Measurements from ENCODE around the gene CHSY3. TPM values are rescaled to one million over a fixed set of nuclear protein-coding genes. Genes with fewer than 3 reads are reported as not detected.

CHSY3 gene
- total and polyA plus RNA-seq, 2 experiments from 2014 or later, result 0.44 to 3.0 TPM

GRCh38 chr5:130065617-130066016, 161.4 kb downstream of the CHSY3 start:
- no peak for ATAC-seq

More at GRCh38 chr5:130065617-130066016, 161.4 kb downstream of the CHSY3 start:
- H3K4me2 ChIP-seq, result no peak overlapping the region
- no peaks in the 10 kb centered on the region for H3F3A ChIP-seq (replicated peaks; ENCODE audit: low read depth)
- no peak overlapping the region for H3K4me3 ChIP-seq
- H4K20me1 ChIP-seq (replicated peaks; ENCODE audit: insufficient read depth), result no peaks in the 10 kb centered on the region; the same call in 1 of the 2 replicates
- H3K9me2 ChIP-seq (ENCODE audit: insufficient read depth), result no peaks in the 10 kb centered on the region
- Mint-ChIP-seq H3K27me3 (ENCODE audit: insufficient read depth, low read depth, poor library complexity) (no peaks in the 10 kb centered on the region), H3K36me3 (ENCODE audit: low read depth) (no peaks in the 10 kb centered on the region), H3K9me3 (no peaks in the 10 kb centered on the region), H3K27ac (no peak overlapping the region), H3K4me1 (no peaks in the 10 kb centered on the region), H3K4me3 (no peak overlapping the region)
- H3K27ac ChIP-seq (ENCODE audit: low read depth), result no peak overlapping the region
- H3K27me3 ChIP-seq (ENCODE audit: insufficient read depth), result no peaks in the 10 kb centered on the region
- H3K4me1 ChIP-seq (ENCODE audit: insufficient read depth), result no peaks in the 10 kb centered on the region
- H3K36me3 ChIP-seq (ENCODE audit: insufficient read depth), result no peaks in the 10 kb centered on the region
- no peak for DNase-seq (ENCODE audit: low spot score)
- H3K79me2 ChIP-seq (replicated peaks; ENCODE audit: insufficient read depth), result no peaks in the 10 kb centered on the region
- no peak overlapping the region for H2AFZ ChIP-seq
- no peak for TF ChIP-seq EZH2phosphoT487 (IDR thresholded peaks at IDR 0.05; ENCODE audit: unreplicated experiment)
- TF ChIP-seq JUNB (IDR thresholded peaks at IDR 0.05; ENCODE audit: unreplicated experiment), result no peak
- TF ChIP-seq, protein P1, sequence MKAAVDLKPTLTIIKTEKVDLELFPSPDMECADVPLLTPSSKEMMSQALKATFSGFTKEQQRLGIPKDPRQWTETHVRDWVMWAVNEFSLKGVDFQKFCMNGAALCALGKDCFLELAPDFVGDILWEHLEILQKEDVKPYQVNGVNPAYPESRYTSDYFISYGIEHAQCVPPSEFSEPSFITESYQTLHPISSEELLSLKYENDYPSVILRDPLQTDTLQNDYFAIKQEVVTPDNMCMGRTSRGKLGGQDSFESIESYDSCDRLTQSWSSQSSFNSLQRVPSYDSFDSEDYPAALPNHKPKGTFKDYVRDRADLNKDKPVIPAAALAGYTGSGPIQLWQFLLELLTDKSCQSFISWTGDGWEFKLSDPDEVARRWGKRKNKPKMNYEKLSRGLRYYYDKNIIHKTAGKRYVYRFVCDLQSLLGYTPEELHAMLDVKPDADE (IDR thresholded peaks at IDR 0.05), result no peak
- TF ChIP-seq CTCF (conservative IDR thresholded peaks at IDR 0.05; ENCODE audit: low read depth in 2 of 2), result no peak
- TF ChIP-seq, protein P2, sequence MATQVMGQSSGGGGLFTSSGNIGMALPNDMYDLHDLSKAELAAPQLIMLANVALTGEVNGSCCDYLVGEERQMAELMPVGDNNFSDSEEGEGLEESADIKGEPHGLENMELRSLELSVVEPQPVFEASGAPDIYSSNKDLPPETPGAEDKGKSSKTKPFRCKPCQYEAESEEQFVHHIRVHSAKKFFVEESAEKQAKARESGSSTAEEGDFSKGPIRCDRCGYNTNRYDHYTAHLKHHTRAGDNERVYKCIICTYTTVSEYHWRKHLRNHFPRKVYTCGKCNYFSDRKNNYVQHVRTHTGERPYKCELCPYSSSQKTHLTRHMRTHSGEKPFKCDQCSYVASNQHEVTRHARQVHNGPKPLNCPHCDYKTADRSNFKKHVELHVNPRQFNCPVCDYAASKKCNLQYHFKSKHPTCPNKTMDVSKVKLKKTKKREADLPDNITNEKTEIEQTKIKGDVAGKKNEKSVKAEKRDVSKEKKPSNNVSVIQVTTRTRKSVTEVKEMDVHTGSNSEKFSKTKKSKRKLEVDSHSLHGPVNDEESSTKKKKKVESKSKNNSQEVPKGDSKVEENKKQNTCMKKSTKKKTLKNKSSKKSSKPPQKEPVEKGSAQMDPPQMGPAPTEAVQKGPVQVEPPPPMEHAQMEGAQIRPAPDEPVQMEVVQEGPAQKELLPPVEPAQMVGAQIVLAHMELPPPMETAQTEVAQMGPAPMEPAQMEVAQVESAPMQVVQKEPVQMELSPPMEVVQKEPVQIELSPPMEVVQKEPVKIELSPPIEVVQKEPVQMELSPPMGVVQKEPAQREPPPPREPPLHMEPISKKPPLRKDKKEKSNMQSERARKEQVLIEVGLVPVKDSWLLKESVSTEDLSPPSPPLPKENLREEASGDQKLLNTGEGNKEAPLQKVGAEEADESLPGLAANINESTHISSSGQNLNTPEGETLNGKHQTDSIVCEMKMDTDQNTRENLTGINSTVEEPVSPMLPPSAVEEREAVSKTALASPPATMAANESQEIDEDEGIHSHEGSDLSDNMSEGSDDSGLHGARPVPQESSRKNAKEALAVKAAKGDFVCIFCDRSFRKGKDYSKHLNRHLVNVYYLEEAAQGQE (IDR thresholded peaks at IDR 0.05; ENCODE audit: unreplicated experiment), result no peak
- TF ChIP-seq NANOG (IDR thresholded peaks at IDR 0.05; ENCODE audit: borderline replicate concordance), result no peak
- no peak for TF ChIP-seq POLR2AphosphoS5 (IDR thresholded peaks at IDR 0.05; ENCODE audit: low read depth)
- no peak for TF ChIP-seq EZH2 (IDR thresholded peaks at IDR 0.05; ENCODE audit: low read depth, unreplicated experiment)
- TF ChIP-seq ZNF114 (CRISPR knock-in tag; IDR thresholded peaks at IDR 0.05), result no peak
- TF ChIP-seq, protein P3, sequence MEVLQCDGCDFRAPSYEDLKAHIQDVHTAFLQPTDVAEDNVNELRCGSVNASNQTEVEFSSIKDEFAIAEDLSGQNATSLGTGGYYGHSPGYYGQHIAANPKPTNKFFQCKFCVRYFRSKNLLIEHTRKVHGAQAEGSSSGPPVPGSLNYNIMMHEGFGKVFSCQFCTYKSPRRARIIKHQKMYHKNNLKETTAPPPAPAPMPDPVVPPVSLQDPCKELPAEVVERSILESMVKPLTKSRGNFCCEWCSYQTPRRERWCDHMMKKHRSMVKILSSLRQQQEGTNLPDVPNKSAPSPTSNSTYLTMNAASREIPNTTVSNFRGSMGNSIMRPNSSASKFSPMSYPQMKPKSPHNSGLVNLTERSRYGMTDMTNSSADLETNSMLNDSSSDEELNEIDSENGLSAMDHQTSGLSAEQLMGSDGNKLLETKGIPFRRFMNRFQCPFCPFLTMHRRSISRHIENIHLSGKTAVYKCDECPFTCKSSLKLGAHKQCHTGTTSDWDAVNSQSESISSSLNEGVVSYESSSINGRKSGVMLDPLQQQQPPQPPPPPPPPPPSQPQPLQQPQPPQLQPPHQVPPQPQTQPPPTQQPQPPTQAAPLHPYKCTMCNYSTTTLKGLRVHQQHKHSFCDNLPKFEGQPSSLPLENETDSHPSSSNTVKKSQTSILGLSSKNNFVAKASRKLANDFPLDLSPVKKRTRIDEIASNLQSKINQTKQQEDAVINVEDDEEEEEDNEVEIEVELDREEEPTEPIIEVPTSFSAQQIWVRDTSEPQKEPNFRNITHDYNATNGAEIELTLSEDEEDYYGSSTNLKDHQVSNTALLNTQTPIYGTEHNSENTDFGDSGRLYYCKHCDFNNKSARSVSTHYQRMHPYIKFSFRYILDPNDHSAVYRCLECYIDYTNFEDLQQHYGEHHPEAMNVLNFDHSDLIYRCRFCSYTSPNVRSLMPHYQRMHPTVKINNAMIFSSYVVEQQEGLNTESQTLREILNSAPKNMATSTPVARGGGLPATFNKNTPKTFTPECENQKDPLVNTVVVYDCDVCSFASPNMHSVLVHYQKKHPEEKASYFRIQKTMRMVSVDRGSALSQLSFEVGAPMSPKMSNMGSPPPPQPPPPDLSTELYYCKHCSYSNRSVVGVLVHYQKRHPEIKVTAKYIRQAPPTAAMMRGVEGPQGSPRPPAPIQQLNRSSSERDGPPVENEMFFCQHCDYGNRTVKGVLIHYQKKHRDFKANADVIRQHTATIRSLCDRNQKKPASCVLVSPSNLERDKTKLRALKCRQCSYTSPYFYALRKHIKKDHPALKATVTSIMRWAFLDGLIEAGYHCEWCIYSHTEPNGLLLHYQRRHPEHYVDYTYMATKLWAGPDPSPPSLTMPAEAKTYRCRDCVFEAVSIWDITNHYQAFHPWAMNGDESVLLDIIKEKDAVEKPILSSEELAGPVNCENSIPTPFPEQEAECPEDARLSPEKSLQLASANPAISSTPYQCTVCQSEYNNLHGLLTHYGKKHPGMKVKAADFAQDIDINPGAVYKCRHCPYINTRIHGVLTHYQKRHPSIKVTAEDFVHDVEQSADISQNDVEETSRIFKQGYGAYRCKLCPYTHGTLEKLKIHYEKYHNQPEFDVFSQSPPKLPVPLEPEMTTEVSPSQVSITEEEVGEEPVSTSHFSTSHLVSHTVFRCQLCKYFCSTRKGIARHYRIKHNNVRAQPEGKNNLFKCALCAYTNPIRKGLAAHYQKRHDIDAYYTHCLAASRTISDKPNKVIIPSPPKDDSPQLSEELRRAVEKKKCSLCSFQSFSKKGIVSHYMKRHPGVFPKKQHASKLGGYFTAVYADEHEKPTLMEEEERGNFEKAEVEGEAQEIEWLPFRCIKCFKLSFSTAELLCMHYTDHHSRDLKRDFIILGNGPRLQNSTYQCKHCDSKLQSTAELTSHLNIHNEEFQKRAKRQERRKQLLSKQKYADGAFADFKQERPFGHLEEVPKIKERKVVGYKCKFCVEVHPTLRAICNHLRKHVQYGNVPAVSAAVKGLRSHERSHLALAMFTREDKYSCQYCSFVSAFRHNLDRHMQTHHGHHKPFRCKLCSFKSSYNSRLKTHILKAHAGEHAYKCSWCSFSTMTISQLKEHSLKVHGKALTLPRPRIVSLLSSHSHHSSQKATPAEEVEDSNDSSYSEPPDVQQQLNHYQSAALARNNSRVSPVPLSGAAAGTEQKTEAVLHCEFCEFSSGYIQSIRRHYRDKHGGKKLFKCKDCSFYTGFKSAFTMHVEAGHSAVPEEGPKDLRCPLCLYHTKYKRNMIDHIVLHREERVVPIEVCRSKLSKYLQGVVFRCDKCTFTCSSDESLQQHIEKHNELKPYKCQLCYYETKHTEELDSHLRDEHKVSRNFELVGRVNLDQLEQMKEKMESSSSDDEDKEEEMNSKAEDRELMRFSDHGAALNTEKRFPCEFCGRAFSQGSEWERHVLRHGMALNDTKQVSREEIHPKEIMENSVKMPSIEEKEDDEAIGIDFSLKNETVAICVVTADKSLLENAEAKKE (CRISPR knock-in tag; IDR thresholded peaks at IDR 0.05), result no peak
- TF ChIP-seq CREB1 (CRISPR knock-in tag; IDR thresholded peaks at IDR 0.05; ENCODE audit: low read depth), result no peak
- no peak for TF ChIP-seq STAT1 (IDR thresholded peaks at IDR 0.05; ENCODE audit: unreplicated experiment)
- TF ChIP-seq ZNF331 (CRISPR knock-in tag; IDR thresholded peaks at IDR 0.05; ENCODE audit: low read depth), result no peak

All from GM23338 (cell line).